ENCODE results near the gene GUCY1A1.

GUCY1A1 gene

DNA sequence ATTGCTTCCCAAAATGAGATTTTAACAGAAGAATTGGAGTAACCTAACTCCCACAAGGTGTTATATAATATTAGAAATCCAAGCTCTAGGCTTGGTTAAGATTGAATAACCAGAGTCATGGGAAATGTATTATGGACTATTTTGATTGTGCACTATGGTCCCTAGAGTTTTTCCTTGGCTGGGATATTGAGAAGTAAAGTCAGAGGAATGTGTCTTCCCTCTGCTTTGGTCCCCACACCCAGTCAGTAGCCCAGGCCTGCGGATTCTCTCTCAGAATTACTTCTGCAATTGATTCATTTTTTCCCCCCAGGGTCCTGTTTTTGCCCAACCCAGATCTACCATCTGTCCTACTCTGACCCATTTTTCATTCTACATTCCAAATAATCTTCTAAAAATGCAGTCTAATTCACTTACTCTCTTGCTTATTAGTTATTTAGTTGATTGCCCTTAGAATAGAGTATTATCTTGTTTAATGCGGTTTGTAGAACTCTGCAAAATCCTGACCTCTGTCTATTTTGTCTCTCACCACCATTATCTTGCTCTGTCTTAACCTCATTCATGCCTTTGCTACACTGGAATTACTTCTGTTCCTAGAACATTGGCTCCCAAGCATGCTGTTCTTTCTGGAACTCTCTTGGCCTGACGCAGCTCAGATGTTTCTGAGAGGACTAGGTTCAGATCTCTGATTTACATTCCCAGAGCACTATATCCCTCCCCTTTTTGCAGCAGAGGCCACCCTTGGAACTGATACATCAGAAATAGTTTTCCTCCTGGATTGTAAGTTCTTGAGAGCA, 23.6 kb downstream of the GUCY1A1 start:
- H3K9me3 Mint-ChIP-seq: no peaks in the 10 kb centered on the region
- H3K27me3 Mint-ChIP-seq: no peaks in the 10 kb centered on the region

DNA sequence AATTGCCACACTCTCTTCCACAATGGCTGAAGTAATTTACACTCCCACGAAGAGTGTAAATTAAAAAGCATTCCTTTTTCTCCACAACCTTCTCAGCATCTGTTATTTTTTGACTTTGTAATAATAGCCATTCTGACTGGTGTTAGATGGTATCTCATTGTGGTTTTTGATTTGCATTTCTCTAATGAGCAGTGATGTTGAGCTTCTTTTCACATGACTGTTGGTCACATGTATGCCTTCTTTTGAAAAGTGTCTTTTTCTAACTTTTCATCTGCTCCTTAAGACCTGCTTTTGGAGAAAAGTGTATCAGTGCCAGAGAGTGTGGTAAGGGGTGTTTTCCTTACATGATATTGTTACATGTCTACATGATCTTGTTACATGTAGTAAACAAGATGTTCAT, 25.7 kb downstream of the GUCY1A1 start:
- no peak overlapping the region for H3K4me3 Mint-ChIP-seq
- DNase-seq (no peak), ATAC-seq (replicated peaks) (no peak)
- H3K9me3 Mint-ChIP-seq: no peaks in the 10 kb centered on the region
- no peaks in the 10 kb centered on the region for H3K27me3 Mint-ChIP-seq
- no peak overlapping the region for H3K27ac Mint-ChIP-seq
- H3K4me1 Mint-ChIP-seq (ENCODE audit: low read depth in 2 of 2): no peaks in the 10 kb centered on the region
- no peaks in the 10 kb centered on the region for H3K36me3 Mint-ChIP-seq (ENCODE audit: insufficient read depth)

More for the DNA sequence above, 23.6 kb downstream of the GUCY1A1 start:
- no peaks in the 10 kb centered on the region for H3K4me1 Mint-ChIP-seq (ENCODE audit: low read depth in 2 of 2)
- DNase-seq: no peak
- no peak overlapping the region for H3K4me3 Mint-ChIP-seq
- ATAC-seq (replicated peaks): no peak
- H3K27ac Mint-ChIP-seq: no peak overlapping the region
- no peaks in the 10 kb centered on the region for H3K36me3 Mint-ChIP-seq (ENCODE audit: insufficient read depth)

DNA sequence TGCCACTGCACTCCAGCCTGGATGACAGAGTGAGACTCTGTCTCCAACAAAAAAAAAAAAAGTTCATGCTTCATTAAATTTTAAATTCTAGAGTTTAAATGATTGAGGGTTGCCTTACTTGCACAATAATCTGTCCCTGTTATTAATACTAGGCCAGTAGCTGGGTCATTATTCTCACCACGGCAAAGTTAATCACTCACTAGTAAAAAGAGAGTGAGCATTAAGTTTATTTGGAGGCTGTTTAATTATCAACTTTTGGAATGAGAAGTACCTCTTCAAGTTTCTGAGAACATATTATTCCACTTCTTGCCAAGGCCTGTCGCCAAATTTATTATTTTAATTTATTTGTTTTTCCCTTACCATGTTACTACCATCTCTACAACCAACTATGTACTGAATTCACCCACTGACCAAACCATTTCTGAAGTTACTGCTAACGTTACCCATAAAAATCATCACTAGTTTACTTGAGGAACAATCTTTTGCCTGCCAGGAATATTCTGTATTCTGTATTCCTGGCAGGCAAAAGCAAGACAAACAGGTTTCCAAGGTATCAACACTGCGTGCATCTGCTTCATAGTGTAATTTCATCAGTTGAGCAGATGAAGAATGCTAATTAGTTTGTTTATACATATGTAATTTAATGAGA, 26.5 kb downstream of the GUCY1A1 start:
- Mint-ChIP-seq H3K9me3 (peaks cover 0 to 3% of the 10 kb centered on the region in 2 donors), H3K27me3 (no peaks in the 10 kb centered on the region), H3K4me3 (no peak overlapping the region), H3K36me3 (ENCODE audit: insufficient read depth) (no peaks in the 10 kb centered on the region), H3K27ac (no peak overlapping the region), H3K4me1 (ENCODE audit: low read depth in 2 of 2) (no peaks in the 10 kb centered on the region)
- ATAC-seq (replicated peaks) (no peak), DNase-seq (no peak)

DNA sequence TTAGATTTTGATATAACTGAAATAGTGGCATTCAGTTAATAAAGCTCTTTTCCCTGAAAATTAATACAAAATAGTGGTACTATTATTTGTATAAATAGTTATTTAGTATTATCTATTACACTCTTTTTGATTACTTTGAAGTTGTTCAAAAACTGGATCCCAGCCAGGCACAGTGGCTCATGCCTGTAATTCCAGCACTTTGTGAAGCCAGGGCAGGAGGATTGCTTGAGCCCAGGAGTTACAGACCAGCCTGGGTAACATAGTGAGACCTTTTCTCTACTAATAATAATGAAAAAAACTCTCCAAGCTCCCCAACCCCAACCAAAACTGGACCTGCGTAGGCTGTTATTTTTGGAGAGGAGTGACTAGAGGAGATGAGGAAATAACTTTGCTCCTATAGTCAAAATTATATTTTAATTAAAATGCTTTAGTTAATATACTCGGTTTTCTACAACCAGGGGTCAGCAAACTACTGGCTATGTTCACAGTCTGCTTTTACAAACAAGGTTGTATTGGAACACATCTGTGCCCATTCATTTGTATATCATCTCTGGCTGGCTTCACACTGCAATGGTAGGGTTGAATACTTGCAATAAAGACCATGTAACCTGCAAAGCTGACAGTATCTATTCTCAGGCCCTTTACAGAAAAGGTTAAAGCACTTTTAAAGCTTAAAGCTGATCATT, 27.6 kb downstream of the GUCY1A1 start:
- DNase-seq (no peak), ATAC-seq (replicated peaks) (no peak)
- Mint-ChIP-seq H3K36me3 (ENCODE audit: insufficient read depth) (no peaks in the 10 kb centered on the region), H3K27me3 (no peaks in the 10 kb centered on the region), H3K9me3 (peaks cover 0 to 3% of the 10 kb centered on the region in 2 donors), H3K4me3 (no peak overlapping the region), H3K27ac (no peak overlapping the region), H3K4me1 (ENCODE audit: low read depth in 2 of 2) (no peaks in the 10 kb centered on the region)

DNA sequence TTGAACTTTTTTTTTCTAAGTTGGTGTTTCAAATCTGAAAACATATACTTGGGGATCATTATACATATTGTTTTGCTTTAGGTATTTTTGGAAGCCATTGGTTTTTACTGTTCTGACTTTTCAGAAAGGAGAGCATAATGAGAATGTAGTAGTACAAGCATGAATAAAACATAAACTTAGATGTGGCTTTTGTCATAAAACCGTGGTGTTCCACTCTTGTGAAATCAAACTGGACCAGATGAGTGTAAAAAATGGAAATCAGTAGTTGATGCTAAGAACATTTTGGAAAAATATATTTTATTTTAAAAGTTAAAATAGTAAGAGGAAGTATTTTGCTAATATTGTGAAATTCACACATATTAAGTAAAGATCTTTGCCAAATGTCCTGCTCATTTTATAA, 29.6 kb downstream of the GUCY1A1 start:
- no peaks in the 10 kb centered on the region for H3K36me3 Mint-ChIP-seq (ENCODE audit: insufficient read depth)
- no peaks in the 10 kb centered on the region for H3K4me1 Mint-ChIP-seq (ENCODE audit: low read depth in 2 of 2)

DNA sequence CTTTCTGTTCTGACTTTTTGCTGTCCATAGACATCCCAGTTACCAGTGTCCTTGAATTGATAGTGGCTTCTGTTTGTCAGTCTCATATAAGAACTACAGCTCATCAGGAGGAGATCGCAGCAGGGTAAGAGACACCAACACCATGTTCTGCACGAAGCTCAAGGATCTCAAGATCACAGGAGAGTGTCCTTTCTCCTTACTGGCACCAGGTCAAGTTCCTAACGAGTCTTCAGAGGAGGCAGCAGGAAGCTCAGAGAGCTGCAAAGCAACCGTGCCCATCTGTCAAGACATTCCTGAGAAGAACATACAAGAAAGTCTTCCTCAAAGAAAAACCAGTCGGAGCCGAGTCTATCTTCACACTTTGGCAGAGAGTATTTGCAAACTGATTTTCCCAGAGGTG, 30.1 kb downstream of the GUCY1A1 start:
- Mint-ChIP-seq H3K4me3 (no peak overlapping the region), H3K27ac (no peak overlapping the region), H3K27me3 (no peaks in the 10 kb centered on the region), H3K9me3 (peaks cover 0 to 3% of the 10 kb centered on the region in 2 donors), H3K4me1 (ENCODE audit: low read depth in 2 of 2) (no peaks in the 10 kb centered on the region), H3K36me3 (ENCODE audit: insufficient read depth) (no peaks in the 10 kb centered on the region)
- DNase-seq (no peak), ATAC-seq (replicated peaks) (no peak)

More for the DNA sequence above, 29.6 kb downstream of the GUCY1A1 start:
- ATAC-seq (replicated peaks): no peak
- H3K4me3 Mint-ChIP-seq: no peak overlapping the region
- H3K27me3 Mint-ChIP-seq: no peaks in the 10 kb centered on the region
- no peak for DNase-seq
- H3K9me3 Mint-ChIP-seq: peaks cover 0 to 3% of the 10 kb centered on the region in 2 donors
- H3K27ac Mint-ChIP-seq: no peak overlapping the region

DNA sequence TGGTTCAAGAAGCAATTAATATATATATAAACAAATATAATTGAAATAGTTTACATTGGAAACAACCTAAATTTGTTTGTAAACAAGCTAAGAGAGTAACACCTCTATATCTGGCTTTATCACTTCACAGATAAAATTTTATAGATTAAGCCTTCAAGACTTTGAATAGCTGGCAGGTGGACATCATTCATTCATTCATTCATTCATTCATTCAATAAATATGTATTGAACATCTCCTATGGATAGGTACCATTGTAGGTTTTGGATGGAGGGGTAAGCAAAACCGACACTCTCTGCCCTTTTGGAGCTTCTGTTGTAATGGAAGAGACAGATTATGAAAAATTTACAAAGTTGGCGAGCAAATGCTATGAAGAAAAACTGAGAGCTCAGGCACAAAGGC, 35.2 kb downstream of the GUCY1A1 start:
- no peak for ATAC-seq (replicated peaks)
- H3K4me3 Mint-ChIP-seq: no peak overlapping the region
- no peak for DNase-seq
- H3K27ac Mint-ChIP-seq: no peak overlapping the region
- no peaks in the 10 kb centered on the region for H3K27me3 Mint-ChIP-seq
- H3K4me1 Mint-ChIP-seq (ENCODE audit: low read depth in 2 of 2): no peaks in the 10 kb centered on the region
- no peaks in the 10 kb centered on the region for H3K36me3 Mint-ChIP-seq (ENCODE audit: insufficient read depth)
- H3K9me3 Mint-ChIP-seq: peaks cover 0 to 3% of the 10 kb centered on the region in 2 donors

DNA sequence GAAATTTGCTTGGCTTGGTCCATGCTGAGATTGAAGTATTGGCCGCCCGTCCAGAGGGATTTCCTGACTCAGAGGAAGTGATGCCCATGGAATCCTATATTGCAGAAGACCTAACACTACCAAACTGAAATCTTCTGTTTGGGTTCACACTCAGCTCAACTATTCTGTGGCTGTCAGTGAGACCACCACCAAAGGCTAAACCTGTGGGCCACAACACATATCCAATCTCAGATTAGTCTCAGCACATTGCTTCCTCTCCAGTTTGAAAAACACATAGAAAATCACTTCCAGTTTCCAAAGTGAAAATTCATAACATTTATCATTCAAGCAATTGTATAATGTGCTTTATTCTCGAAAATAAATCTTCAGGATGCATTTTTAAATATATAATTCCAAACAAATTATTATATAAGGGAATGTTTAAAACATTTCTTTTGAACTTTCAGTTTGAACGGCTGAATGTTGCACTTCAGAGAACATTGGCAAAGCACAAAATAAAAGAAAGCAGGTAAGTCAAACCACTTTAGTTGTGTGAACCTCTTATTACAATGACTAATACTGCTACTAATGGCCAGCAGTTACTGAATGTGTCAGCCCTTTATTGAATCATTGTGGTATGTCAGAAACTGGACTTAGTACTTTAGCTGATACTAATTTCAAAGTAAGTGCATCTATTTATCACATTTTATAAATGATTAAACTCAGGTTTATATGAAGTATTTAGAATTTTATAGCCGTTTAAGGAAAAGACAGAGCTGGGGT, 37.0 kb downstream of the GUCY1A1 start:
- Mint-ChIP-seq H3K4me3 (no peak overlapping the region), H3K9me3 (no peaks in the 10 kb centered on the region), H3K27ac (no peak overlapping the region), H3K36me3 (ENCODE audit: insufficient read depth) (no peaks in the 10 kb centered on the region), H3K27me3 (no peaks in the 10 kb centered on the region), H3K4me1 (ENCODE audit: low read depth in 2 of 2) (no peaks in the 10 kb centered on the region)
- ATAC-seq (replicated peaks) (no peak), DNase-seq (no peak)

DNA sequence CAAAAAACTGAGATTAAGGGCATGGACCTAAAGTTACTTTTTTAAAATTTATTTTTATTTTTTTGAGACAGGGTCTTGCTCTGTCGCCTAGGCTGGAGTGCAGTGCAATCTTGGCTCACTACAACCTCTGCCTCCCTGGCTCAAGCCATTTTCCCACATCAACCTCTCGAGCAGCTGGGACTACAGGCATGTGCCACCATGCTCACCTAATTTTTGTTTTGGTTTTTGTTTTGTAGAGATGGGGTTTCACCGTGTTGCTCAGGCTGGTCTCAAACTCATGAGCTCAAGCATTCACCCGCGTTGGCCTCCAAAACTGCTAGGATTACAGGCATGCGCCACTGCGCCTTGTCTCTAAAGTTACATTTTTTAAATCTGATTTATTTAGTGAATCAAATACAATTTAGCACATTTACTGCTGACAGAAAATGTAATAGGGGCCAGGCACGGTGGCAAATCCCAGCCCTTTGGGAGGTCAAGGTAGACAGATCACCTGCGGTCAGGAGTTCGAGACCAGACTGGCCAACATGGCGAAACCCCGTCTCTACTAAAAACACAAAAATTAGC, 38.3 kb downstream of the GUCY1A1 start:
- DNase-seq (no peak), ATAC-seq (replicated peaks) (no peak)
- Mint-ChIP-seq H3K4me3 (no peak overlapping the region), H3K36me3 (ENCODE audit: insufficient read depth) (no peaks in the 10 kb centered on the region), H3K27ac (no peak overlapping the region), H3K27me3 (no peaks in the 10 kb centered on the region), H3K9me3 (no peaks in the 10 kb centered on the region), H3K4me1 (ENCODE audit: low read depth in 2 of 2) (no peaks in the 10 kb centered on the region)

DNA sequence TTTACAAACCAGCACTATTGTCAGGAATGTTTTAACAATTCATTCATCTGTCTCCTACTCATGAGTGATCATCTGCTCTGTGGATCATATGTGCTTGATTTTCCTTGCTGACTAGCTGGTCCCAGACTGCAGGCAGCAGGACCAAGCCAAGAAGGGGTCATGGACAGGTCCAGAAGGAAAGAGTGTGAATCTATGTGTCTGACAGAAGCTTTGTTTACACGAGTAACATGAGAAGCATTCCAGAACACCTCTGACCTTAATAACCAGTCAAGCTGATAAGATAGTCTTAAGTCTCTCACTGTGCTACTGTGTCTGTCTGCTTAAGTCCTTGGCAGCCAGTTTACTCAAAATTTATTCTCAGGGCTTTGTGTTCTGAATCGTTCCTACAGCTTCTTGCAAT, 39.0 kb downstream of the GUCY1A1 start:
- Mint-ChIP-seq H3K36me3 (ENCODE audit: insufficient read depth) (no peaks in the 10 kb centered on the region), H3K4me1 (ENCODE audit: low read depth in 2 of 2) (no peaks in the 10 kb centered on the region), H3K4me3 (no peak overlapping the region), H3K9me3 (no peaks in the 10 kb centered on the region), H3K27ac (no peak overlapping the region), H3K27me3 (no peaks in the 10 kb centered on the region)
- DNase-seq (no peak), ATAC-seq (replicated peaks) (no peak)

DNA sequence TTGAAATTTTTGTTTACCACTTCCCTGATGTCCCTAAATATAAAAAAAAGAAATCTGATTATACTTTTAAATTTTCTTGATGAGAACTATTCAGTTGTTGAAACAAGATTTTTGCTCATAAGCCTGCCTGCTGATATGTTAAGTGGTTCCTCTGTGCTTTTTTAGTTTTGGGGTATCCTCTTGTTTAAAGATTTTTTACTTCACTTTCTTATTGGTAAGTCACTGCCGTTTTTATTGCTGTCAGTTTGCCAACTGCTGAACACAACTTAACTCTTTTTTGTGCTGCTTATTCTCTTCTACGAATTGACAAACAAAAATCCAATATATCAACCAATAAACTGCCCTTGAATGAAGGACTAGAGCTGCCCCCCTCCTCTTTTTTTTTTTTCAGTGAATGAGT, 39.5 kb downstream of the GUCY1A1 start:
- no peaks in the 10 kb centered on the region for H3K27me3 Mint-ChIP-seq
- no peak overlapping the region for H3K27ac Mint-ChIP-seq
- no peaks in the 10 kb centered on the region for H3K36me3 Mint-ChIP-seq (ENCODE audit: insufficient read depth)
- H3K9me3 Mint-ChIP-seq: no peaks in the 10 kb centered on the region
- no peak overlapping the region for H3K4me3 Mint-ChIP-seq
- no peaks in the 10 kb centered on the region for H3K4me1 Mint-ChIP-seq (ENCODE audit: low read depth in 2 of 2)
- no peak for DNase-seq
- no peak for ATAC-seq (replicated peaks)

DNA sequence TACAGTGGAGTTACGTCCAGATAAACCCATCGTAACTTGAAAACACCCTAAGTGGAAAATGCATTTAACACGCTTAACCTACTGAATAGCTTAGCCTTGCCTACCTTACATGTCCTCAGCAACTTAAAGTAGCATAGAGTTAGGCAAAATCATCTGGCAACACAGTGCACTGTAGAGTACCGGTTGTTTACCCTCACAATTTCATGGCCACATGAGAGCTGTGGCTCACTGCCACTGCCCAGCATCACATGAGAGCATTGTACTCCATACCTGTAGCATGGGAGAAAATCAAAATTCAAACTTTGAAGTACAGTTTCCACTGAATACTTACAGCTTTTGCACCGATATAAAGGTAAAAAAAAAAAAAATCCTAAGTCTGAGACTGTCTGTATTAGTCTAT, 40.6 kb downstream of the GUCY1A1 start:
- no peak for ATAC-seq (replicated peaks)
- Mint-ChIP-seq H3K36me3 (ENCODE audit: insufficient read depth) (no peaks in the 10 kb centered on the region), H3K9me3 (no peaks in the 10 kb centered on the region), H3K4me1 (ENCODE audit: low read depth in 2 of 2) (no peaks in the 10 kb centered on the region), H3K27me3 (no peaks in the 10 kb centered on the region), H3K27ac (no peak overlapping the region), H3K4me3 (no peak overlapping the region)
- DNase-seq: no peak

DNA sequence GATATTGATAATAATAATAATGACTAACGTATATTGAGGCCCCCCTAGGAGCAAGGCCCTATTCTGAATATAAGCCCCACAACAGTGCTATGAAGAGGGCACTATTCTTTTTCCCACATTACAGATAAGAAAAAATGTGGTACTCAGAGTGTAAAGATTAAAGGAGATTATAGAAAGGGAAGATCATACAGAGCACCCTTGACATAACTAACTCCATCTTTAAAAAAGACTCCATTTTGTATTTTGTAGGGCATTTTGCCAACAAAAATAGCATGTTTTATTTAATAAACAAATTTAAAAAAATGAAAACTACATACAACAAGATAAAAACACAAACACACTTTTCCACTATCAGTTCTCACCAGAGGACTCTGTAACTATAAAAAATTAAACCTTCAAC, 42.1 kb downstream of the GUCY1A1 start:
- no peaks in the 10 kb centered on the region for H3K4me1 Mint-ChIP-seq (ENCODE audit: low read depth in 2 of 2)
- H3K9me3 Mint-ChIP-seq: no peaks in the 10 kb centered on the region
- no peaks in the 10 kb centered on the region for H3K27me3 Mint-ChIP-seq
- no peak overlapping the region for H3K4me3 Mint-ChIP-seq
- ATAC-seq (replicated peaks): no peak
- no peak overlapping the region for H3K27ac Mint-ChIP-seq
- H3K36me3 Mint-ChIP-seq (ENCODE audit: insufficient read depth): no peaks in the 10 kb centered on the region
- DNase-seq: no peak
